GM23338 (cell line): ENCODE measurements around the gene CNP.

Experiments
- CREB1 ChIP-seq: fragments of 250-450 bp; sonication (Bioruptor Pico); IDR thresholded peaks from 2 replicates; pipeline ENCODE4 v1.5.0; 2020; ENCODE audit warnings: low read depth, mild to moderate bottlenecking, moderate library complexity
- EZH2 ChIP-seq: fragments of 200-600 bp; sonication (generic); IDR thresholded peaks from one replicate; pipeline ENCODE4 v1.8.0; 2017; ENCODE audit warnings: antibody characterized with exemption, mild to moderate bottlenecking, low read depth; ENCODE audit not compliant: unreplicated experiment
- EZH2phosphoT487 ChIP-seq: fragments of 200-600 bp; sonication (generic); IDR thresholded peaks from one replicate; pipeline ENCODE4 v1.8.1; 2018; ENCODE audit warnings: antibody characterized with exemption; ENCODE audit not compliant: unreplicated experiment
- JUNB ChIP-seq: IDR thresholded peaks from one replicate; pipeline ENCODE4 v1.6.1; 2016; ENCODE audit warnings: antibody characterized with exemption; ENCODE audit not compliant: unreplicated experiment
- NANOG ChIP-seq: IDR thresholded peaks from 2 replicates; pipeline ENCODE4 v1.6.1; 2016; ENCODE audit warnings: antibody characterized with exemption, borderline replicate concordance
- POLR2AphosphoS5 ChIP-seq: IDR thresholded peaks from 2 replicates; pipeline ENCODE4 v1.6.1; 2016; ENCODE audit warnings: antibody characterized with exemption, low read depth
- STAT1 ChIP-seq: IDR thresholded peaks from one replicate; pipeline ENCODE4 v1.6.1; 2016; ENCODE audit warnings: antibody characterized with exemption; ENCODE audit not compliant: unreplicated experiment
- ZNF114 ChIP-seq: fragments of 250-450 bp; sonication (Bioruptor Pico); IDR thresholded peaks from 2 replicates; pipeline ENCODE4 v1.5.0; 2020; ENCODE audit warnings: mild to moderate bottlenecking, moderate library complexity
- ZNF331 ChIP-seq: fragments of 250-450 bp; sonication (Bioruptor Pico); IDR thresholded peaks from 2 replicates; pipeline ENCODE4 v1.5.0; 2020; ENCODE audit warnings: low read depth, mild to moderate bottlenecking, moderate library complexity
- TF ChIP-seq, protein P1 (sequence below), 2 experiments: fragments of 200-600 bp in 1 of 2; sonication (generic) in 1 of 2; conservative IDR thresholded peaks; 2 replicates each; pipeline versions ENCODE4 v1.5.1 to v1.6.1; 2016 to 2017; ENCODE audit warnings: antibody characterized with exemption in 2 of 2, low read depth in 2 of 2, mild to moderate bottlenecking in 2 of 2, moderate library complexity in 1 of 2
- TF ChIP-seq, protein P2 (sequence below): IDR thresholded peaks from one replicate; pipeline ENCODE4 v1.6.1; 2018; ENCODE audit warnings: antibody characterized with exemption; ENCODE audit not compliant: unreplicated experiment
- TF ChIP-seq, protein P3 (sequence below): fragments of 250-450 bp; sonication (Bioruptor Pico); IDR thresholded peaks from 2 replicates; pipeline ENCODE4 v1.5.0; 2020; ENCODE audit warnings: mild to moderate bottlenecking, moderate library complexity
- TF ChIP-seq, protein P4 (sequence below): IDR thresholded peaks from 2 replicates; pipeline ENCODE4 v1.6.1; 2016; ENCODE audit warnings: antibody characterized with exemption

DNA sequence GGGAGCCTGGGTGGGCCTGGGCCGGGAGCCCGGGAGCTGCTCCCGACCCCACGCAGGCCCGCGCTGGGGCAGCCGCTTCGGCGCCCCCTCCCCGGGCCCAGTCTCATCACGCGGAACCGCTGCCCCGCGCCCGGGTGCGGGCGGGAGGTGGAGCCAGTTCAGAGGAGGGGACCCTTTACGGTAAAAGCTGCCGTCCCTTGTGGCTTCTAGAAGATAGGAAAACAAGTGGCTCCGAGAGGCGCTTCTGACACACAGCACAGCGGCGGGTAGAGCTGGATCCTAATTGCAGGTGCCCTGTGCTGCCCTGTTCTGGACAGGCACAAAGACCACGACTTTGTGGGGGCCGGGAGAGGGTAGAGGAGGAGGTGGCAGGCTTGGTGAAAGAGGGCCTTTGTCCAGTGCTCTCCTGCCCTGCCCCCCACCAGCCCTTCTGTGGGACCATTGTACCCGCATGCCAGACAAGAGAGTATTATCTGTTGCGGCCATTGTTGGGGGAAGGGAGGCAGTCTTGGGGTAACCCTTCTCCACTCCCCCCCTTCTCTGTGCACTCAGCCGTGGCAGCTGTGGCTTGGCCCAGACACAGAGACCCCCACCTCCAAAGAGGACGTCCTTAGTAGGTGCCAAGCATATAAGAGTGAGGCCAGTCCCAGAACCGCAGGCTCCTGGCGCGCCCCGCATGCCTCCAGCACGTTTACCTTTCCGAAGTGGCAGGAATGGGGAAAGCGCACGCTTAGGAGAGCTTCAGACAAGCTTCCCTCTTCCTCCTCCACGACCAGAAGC, 736 bp downstream of the CNP start:
- TF ChIP-seq, protein P1, sequence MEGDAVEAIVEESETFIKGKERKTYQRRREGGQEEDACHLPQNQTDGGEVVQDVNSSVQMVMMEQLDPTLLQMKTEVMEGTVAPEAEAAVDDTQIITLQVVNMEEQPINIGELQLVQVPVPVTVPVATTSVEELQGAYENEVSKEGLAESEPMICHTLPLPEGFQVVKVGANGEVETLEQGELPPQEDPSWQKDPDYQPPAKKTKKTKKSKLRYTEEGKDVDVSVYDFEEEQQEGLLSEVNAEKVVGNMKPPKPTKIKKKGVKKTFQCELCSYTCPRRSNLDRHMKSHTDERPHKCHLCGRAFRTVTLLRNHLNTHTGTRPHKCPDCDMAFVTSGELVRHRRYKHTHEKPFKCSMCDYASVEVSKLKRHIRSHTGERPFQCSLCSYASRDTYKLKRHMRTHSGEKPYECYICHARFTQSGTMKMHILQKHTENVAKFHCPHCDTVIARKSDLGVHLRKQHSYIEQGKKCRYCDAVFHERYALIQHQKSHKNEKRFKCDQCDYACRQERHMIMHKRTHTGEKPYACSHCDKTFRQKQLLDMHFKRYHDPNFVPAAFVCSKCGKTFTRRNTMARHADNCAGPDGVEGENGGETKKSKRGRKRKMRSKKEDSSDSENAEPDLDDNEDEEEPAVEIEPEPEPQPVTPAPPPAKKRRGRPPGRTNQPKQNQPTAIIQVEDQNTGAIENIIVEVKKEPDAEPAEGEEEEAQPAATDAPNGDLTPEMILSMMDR (conservative IDR thresholded peaks at IDR 0.05; ENCODE audit: low read depth in 2 of 2): no peak
- no peak for TF ChIP-seq POLR2AphosphoS5
- no peak for TF ChIP-seq EZH2
- TF ChIP-seq, protein P2, sequence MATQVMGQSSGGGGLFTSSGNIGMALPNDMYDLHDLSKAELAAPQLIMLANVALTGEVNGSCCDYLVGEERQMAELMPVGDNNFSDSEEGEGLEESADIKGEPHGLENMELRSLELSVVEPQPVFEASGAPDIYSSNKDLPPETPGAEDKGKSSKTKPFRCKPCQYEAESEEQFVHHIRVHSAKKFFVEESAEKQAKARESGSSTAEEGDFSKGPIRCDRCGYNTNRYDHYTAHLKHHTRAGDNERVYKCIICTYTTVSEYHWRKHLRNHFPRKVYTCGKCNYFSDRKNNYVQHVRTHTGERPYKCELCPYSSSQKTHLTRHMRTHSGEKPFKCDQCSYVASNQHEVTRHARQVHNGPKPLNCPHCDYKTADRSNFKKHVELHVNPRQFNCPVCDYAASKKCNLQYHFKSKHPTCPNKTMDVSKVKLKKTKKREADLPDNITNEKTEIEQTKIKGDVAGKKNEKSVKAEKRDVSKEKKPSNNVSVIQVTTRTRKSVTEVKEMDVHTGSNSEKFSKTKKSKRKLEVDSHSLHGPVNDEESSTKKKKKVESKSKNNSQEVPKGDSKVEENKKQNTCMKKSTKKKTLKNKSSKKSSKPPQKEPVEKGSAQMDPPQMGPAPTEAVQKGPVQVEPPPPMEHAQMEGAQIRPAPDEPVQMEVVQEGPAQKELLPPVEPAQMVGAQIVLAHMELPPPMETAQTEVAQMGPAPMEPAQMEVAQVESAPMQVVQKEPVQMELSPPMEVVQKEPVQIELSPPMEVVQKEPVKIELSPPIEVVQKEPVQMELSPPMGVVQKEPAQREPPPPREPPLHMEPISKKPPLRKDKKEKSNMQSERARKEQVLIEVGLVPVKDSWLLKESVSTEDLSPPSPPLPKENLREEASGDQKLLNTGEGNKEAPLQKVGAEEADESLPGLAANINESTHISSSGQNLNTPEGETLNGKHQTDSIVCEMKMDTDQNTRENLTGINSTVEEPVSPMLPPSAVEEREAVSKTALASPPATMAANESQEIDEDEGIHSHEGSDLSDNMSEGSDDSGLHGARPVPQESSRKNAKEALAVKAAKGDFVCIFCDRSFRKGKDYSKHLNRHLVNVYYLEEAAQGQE: no peak
- TF ChIP-seq, protein P3, sequence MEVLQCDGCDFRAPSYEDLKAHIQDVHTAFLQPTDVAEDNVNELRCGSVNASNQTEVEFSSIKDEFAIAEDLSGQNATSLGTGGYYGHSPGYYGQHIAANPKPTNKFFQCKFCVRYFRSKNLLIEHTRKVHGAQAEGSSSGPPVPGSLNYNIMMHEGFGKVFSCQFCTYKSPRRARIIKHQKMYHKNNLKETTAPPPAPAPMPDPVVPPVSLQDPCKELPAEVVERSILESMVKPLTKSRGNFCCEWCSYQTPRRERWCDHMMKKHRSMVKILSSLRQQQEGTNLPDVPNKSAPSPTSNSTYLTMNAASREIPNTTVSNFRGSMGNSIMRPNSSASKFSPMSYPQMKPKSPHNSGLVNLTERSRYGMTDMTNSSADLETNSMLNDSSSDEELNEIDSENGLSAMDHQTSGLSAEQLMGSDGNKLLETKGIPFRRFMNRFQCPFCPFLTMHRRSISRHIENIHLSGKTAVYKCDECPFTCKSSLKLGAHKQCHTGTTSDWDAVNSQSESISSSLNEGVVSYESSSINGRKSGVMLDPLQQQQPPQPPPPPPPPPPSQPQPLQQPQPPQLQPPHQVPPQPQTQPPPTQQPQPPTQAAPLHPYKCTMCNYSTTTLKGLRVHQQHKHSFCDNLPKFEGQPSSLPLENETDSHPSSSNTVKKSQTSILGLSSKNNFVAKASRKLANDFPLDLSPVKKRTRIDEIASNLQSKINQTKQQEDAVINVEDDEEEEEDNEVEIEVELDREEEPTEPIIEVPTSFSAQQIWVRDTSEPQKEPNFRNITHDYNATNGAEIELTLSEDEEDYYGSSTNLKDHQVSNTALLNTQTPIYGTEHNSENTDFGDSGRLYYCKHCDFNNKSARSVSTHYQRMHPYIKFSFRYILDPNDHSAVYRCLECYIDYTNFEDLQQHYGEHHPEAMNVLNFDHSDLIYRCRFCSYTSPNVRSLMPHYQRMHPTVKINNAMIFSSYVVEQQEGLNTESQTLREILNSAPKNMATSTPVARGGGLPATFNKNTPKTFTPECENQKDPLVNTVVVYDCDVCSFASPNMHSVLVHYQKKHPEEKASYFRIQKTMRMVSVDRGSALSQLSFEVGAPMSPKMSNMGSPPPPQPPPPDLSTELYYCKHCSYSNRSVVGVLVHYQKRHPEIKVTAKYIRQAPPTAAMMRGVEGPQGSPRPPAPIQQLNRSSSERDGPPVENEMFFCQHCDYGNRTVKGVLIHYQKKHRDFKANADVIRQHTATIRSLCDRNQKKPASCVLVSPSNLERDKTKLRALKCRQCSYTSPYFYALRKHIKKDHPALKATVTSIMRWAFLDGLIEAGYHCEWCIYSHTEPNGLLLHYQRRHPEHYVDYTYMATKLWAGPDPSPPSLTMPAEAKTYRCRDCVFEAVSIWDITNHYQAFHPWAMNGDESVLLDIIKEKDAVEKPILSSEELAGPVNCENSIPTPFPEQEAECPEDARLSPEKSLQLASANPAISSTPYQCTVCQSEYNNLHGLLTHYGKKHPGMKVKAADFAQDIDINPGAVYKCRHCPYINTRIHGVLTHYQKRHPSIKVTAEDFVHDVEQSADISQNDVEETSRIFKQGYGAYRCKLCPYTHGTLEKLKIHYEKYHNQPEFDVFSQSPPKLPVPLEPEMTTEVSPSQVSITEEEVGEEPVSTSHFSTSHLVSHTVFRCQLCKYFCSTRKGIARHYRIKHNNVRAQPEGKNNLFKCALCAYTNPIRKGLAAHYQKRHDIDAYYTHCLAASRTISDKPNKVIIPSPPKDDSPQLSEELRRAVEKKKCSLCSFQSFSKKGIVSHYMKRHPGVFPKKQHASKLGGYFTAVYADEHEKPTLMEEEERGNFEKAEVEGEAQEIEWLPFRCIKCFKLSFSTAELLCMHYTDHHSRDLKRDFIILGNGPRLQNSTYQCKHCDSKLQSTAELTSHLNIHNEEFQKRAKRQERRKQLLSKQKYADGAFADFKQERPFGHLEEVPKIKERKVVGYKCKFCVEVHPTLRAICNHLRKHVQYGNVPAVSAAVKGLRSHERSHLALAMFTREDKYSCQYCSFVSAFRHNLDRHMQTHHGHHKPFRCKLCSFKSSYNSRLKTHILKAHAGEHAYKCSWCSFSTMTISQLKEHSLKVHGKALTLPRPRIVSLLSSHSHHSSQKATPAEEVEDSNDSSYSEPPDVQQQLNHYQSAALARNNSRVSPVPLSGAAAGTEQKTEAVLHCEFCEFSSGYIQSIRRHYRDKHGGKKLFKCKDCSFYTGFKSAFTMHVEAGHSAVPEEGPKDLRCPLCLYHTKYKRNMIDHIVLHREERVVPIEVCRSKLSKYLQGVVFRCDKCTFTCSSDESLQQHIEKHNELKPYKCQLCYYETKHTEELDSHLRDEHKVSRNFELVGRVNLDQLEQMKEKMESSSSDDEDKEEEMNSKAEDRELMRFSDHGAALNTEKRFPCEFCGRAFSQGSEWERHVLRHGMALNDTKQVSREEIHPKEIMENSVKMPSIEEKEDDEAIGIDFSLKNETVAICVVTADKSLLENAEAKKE: no peak
- TF ChIP-seq JUNB: no peak
- TF ChIP-seq CREB1: no peak
- TF ChIP-seq EZH2phosphoT487: no peak
- TF ChIP-seq, protein P4, sequence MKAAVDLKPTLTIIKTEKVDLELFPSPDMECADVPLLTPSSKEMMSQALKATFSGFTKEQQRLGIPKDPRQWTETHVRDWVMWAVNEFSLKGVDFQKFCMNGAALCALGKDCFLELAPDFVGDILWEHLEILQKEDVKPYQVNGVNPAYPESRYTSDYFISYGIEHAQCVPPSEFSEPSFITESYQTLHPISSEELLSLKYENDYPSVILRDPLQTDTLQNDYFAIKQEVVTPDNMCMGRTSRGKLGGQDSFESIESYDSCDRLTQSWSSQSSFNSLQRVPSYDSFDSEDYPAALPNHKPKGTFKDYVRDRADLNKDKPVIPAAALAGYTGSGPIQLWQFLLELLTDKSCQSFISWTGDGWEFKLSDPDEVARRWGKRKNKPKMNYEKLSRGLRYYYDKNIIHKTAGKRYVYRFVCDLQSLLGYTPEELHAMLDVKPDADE: no peak
- TF ChIP-seq ZNF331 (CRISPR knock-in tag): no peak
- TF ChIP-seq ZNF114 (CRISPR knock-in tag): no peak
- TF ChIP-seq STAT1: no peak
- TF ChIP-seq NANOG: no peak
